Parathyroid adenoma (tissue), 2 donors: ENCODE data around the gene C2orf68.
"Not testable (repeated sequence)": the region's sequence is repeated elsewhere in the genome, so short reads cannot be mapped to it uniquely, and the experiment has no call there.

ENCODE experiments used
- H2AFZ ChIP-seq: fragments of 300-600 bp; sonication (generic); one replicate; pipeline ENCODE4 v1.7.0; 2017; ENCODE audit warnings: antibody characterized with exemption, mild to moderate bottlenecking
- H3K27ac ChIP-seq: fragments of 300-600 bp; sonication (generic); one replicate; pipeline ENCODE4 v1.7.0; 2017
- H3K27me3 ChIP-seq: fragments of 300-600 bp; sonication (generic); one replicate; pipeline ENCODE4 v1.7.0; 2017; ENCODE audit warnings: low read length; ENCODE audit not compliant: control insufficient read depth, insufficient read depth
- H3K36me3 ChIP-seq: fragments of 300-600 bp; sonication (generic); one replicate; pipeline ENCODE4 v1.7.0; 2017; ENCODE audit warnings: low read length; ENCODE audit not compliant: control insufficient read depth, insufficient read depth
- H3K4me1 ChIP-seq: fragments of 300-600 bp; sonication (generic); one replicate; pipeline ENCODE4 v1.7.0; 2017; ENCODE audit warnings: control low read depth
- H3K4me2 ChIP-seq: fragments of 300-600 bp; sonication (generic); one replicate; pipeline ENCODE4 v1.7.0; 2017; ENCODE audit warnings: low read length
- H3K4me3 ChIP-seq: fragments of 300-600 bp; sonication (generic); one replicate; pipeline ENCODE4 v1.7.0; 2017; ENCODE audit warnings: low read depth, low read length
- H3K79me2 ChIP-seq: fragments of 300-600 bp; sonication (generic); one replicate; pipeline ENCODE4 v1.7.0; 2017; ENCODE audit warnings: control low read depth
- H3K9ac ChIP-seq: fragments of 300-600 bp; sonication (generic); one replicate; pipeline ENCODE4 v1.7.0; 2017; ENCODE audit warnings: mild to moderate bottlenecking
- H3K9me3 ChIP-seq: fragments of 300-600 bp; sonication (generic); one replicate; pipeline ENCODE4 v1.7.0; 2017; ENCODE audit warnings: low read length; ENCODE audit not compliant: control insufficient read depth
- TF ChIP-seq, protein P1 (sequence below): fragments of 300-600 bp; sonication (generic); IDR thresholded peaks from one replicate; pipeline ENCODE4 v1.7.0; 2017; ENCODE audit warnings: antibody characterized with exemption, mild to moderate bottlenecking
- donor health status: primary hyperparathyroidism.

The C2orf68 gene

GRCh38 chr2:85615413-85615728, 3.5 kb upstream of the C2orf68 start:
- Histone ChIP-seq H3K9me3 (no peaks in the 10 kb centered on the region), H3K4me3 (no peak overlapping the region), H2AFZ (peak overlapping the region; percentile 98), H3K27me3 (no peaks in the 10 kb centered on the region), H3K27ac (no peak overlapping the region), H3K4me2 (no peak overlapping the region), H3K9ac (no peak overlapping the region), H3K36me3 (no peaks in the 10 kb centered on the region), H3K79me2 (peaks cover 5% of the 10 kb centered on the region), H3K4me1 (peaks cover 6% of the 10 kb centered on the region)
- TF ChIP-seq, protein P1, sequence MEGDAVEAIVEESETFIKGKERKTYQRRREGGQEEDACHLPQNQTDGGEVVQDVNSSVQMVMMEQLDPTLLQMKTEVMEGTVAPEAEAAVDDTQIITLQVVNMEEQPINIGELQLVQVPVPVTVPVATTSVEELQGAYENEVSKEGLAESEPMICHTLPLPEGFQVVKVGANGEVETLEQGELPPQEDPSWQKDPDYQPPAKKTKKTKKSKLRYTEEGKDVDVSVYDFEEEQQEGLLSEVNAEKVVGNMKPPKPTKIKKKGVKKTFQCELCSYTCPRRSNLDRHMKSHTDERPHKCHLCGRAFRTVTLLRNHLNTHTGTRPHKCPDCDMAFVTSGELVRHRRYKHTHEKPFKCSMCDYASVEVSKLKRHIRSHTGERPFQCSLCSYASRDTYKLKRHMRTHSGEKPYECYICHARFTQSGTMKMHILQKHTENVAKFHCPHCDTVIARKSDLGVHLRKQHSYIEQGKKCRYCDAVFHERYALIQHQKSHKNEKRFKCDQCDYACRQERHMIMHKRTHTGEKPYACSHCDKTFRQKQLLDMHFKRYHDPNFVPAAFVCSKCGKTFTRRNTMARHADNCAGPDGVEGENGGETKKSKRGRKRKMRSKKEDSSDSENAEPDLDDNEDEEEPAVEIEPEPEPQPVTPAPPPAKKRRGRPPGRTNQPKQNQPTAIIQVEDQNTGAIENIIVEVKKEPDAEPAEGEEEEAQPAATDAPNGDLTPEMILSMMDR, result no peak

DNA sequence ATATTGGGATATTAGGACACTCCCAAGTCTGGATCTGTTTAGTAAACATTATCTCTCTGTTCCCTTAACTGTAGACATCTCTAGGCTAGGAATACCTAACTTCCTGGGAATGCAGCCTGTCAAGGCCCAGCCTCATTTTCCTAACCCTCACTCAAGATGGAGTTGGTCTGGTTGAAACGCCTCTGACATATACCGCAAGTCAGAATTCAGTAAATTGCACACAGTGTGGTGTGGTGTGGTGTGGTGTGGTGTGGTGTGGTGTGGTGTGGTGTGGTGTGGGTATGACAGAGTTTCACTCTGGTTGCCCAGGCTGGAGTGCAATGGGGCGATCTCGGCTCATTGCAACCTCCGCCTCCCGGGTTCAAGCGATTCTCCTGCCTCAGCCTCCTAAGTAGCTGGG, 2.9 kb upstream of the C2orf68 start:
- not testable (repeated sequence) for H3K79me2 ChIP-seq, H3K27me3 ChIP-seq, H3K4me2 ChIP-seq, H3K9ac ChIP-seq, H3K36me3 ChIP-seq, H3K27ac ChIP-seq, H3K4me1 ChIP-seq, H3K4me3 ChIP-seq, H2AFZ ChIP-seq, H3K9me3 ChIP-seq

- Histone ChIP-seq H3K4me2 (no peak overlapping the region), H3K36me3 (no peaks in the 10 kb centered on the region), H3K9me3 (no peaks in the 10 kb centered on the region), H3K9ac (no peak overlapping the region), H3K79me2 (peaks cover 5% of the 10 kb centered on the region), H3K27me3 (no peaks in the 10 kb centered on the region), H3K27ac (no peak overlapping the region), H2AFZ (no peak overlapping the region), H3K4me1 (peaks cover 6% of the 10 kb centered on the region), H3K4me3 (no peak overlapping the region)
- TF ChIP-seq, protein P1, result no peak
These were observed 2.0 kb upstream of the C2orf68 start for GRCh38 chr2:85613717-85614515.

DNA sequence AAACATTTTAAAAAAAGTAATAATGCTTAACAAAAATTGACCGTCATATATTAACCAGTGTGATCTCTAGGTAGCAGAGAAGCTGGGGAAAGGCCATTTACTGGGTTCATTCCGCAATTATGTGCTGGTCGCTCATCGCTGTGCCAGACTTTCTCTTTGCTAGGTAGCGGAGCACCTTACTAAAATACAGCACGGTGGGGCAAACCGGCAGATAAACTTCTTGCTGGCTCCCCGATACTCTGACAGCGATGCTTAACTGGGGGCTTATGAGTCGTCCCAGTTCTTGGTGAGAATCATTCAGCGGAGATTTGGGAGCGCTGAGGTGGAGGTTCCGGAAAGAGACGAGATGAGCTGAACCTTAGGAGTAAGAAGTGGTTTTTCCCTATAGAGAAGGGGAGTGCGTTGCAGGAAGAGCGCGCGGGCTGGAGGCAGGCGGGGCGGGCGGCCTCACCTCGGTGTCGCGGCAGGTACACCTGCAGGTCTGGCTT, 605 bp downstream of the C2orf68 start:
- Histone ChIP-seq H2AFZ (peak overlapping the region; percentile 88), H3K36me3 (no peaks in the 10 kb centered on the region), H3K4me2 (peak overlapping the region; percentile 68), H3K79me2 (peaks cover 5% of the 10 kb centered on the region), H3K27me3 (no peaks in the 10 kb centered on the region), H3K9ac (peak overlapping the region; percentile 32), H3K4me3 (peak overlapping the region; percentile 70), H3K27ac (peak overlapping the region; percentile 81), H3K4me1 (peaks cover 6% of the 10 kb centered on the region), H3K9me3 (no peaks in the 10 kb centered on the region)
- TF ChIP-seq, protein P1, result no peak

DNA sequence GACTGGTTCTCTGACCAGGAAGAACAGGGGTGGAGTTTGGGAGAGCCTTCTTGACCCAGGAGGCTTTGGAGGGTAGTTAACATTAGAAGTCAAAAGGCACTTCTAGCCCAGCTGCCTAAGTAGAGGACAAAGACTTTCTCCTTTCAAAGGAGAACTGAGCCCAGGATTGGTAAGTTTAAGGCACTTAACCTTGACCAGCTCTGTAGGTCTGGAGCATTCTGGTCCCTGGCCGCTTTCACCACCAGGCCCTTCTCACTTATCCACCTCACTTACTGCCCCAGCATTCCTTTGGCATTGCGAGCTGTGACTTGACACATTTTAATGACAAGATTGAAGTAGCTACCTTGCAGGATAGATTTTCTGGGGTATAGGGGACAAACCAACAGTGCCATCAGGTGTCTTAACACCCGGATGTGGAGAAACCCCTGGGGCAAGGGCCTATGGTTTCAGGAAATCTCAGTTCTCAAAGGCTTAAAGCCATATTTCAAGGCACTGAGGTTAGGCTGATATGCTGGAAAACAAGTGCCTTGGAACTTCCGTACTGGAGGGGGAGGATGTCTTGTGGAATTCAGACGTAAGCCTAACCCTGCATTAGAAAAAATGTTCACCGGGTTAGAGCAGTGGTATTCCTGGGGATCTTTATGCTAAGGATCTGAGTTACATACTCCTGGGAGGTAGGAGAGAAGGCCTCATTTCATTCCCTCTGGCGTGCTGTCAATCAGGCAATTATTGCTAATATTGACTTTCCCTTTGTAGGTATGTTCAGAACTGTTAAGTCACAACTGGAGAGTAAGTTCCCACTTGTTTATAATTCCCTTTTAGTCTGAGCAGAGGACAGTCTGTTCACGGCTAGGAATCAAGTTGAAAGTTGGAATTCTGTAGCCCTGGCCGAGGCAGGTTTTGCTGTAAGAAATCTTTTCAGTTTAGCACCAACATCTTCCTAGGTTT, 4.3 kb downstream of the C2orf68 start:
- H3K27ac ChIP-seq, result no peak overlapping the region
- H3K79me2 ChIP-seq, result peaks cover 5% of the 10 kb centered on the region
- no peaks in the 10 kb centered on the region for H3K9me3 ChIP-seq
- H3K27me3 ChIP-seq, result no peaks in the 10 kb centered on the region
- H3K36me3 ChIP-seq, result no peaks in the 10 kb centered on the region
- no peak overlapping the region for H2AFZ ChIP-seq
- no peak overlapping the region for H3K4me3 ChIP-seq
- peaks cover 17% of the 10 kb centered on the region for H3K4me1 ChIP-seq
- H3K9ac ChIP-seq, result no peak overlapping the region
- H3K4me2 ChIP-seq, result no peak overlapping the region
- TF ChIP-seq, protein P1, result no peak
